HCT116 (cell line): ENCODE measurements around the gene PRSS53. TPM values are rescaled to one million over a fixed set of nuclear protein-coding genes. Genes with fewer than 3 reads are reported as not detected.

Source experiments
- ATAC-seq: fragments of 200-7000 bp; cut with Tn5 transposase; 2 replicates; pipeline ENCODE4 v1.9.1; 2020; ENCODE audit warnings: mild to moderate bottlenecking, moderate library complexity
- BruUV-seq: library from RNA; stranded (reverse); fragments of 400-500 nt; replicated peaks from 2 replicates; lab custom pipeline; 2021; lab: Mats Ljungman, UMichigan
- CTCF ChIA-PET: fragments of 300-600 bp; sonication (Branson Sonifier 250); formaldehyde crosslinking; loops from one replicate; lab custom pipeline; 2021; ENCODE audit warnings: antibody characterized with exemption; lab: Charles Lee
- POLR2A ChIA-PET: fragments of 300-600, 350-600 bp; sonication (Branson Sonifier 250); formaldehyde crosslinking; loops from one replicate; lab custom pipeline; 2021; ENCODE audit warnings: antibody characterized with exemption; lab: Charles Lee
- RAD21 ChIA-PET, 2 experiments: fragments of 300-600 bp; sonication (Branson Sonifier 250); formaldehyde crosslinking; loops; one replicate each; lab custom pipeline; 2023; ENCODE audit warnings: low total read pairs in 2 of 2; ENCODE audit not compliant: uncharacterized antibody in 2 of 2, unreplicated experiment in 2 of 2, low non-redundant PET in 1 of 2; lab: Charles Lee
- DNase-seq: peaks from one replicate; pipeline ENCODE4 v3.0.0-alpha.2; 2010; ENCODE audit warnings: low read depth, low spot score
- H2AFZ ChIP-seq: fragments of 200-600 bp; shearing (Covaris generic), sonication (generic); 2 replicates; pipeline ENCODE4 v1.6.1; 2017; ENCODE audit warnings: low read depth, mixed run types, mixed read lengths, antibody characterized with exemption, low read length; ENCODE audit not compliant: poor library complexity, severe bottlenecking
- H3K27ac ChIP-seq: 2 replicates; pipeline ENCODE4 v1.5.1; 2012; ENCODE audit warnings: low read depth, low read length
- H3K27me3 ChIP-seq: fragments of 200-600 bp; sonication (generic); 2 replicates; pipeline ENCODE4 v1.6.1; 2016; ENCODE audit warnings: mixed run types, low read length, mixed read lengths; ENCODE audit not compliant: insufficient read depth
- H3K36me3 ChIP-seq, 2 experiments: fragments of 200-500 bp in 1 of 2; fragments of 200-600 bp in 1 of 2; sonication (Bioruptor generic) in 1 of 2; sonication (generic) in 1 of 2; 2 replicates each; pipeline versions ENCODE4 v1.5.1 to v1.6.1; 2014 to 2016; ENCODE audit warnings: low read length in 2 of 2, inconsistent platforms in 1 of 2, mixed read lengths in 1 of 2, mixed run types in 1 of 2; ENCODE audit not compliant: insufficient read depth in 2 of 2, control insufficient read depth in 1 of 2
- H3K4me1 ChIP-seq, 2 experiments: fragments of 200-600 bp in 1 of 2; sonication (generic) in 1 of 2; 2 replicates each; pipeline versions ENCODE4 v1.5.1 to v1.6.1; 2012 to 2017; ENCODE audit warnings: low read length in 2 of 2, inconsistent platforms in 1 of 2, mild to moderate bottlenecking in 1 of 2, mixed read lengths in 1 of 2, mixed run types in 1 of 2, moderate library complexity in 1 of 2; ENCODE audit not compliant: insufficient read depth in 2 of 2, control insufficient read depth in 1 of 2
- H3K4me2 ChIP-seq: fragments of 200-600 bp; sonication (generic); 2 replicates; pipeline ENCODE4 v1.6.1; 2017; ENCODE audit warnings: mixed run types, low read length, mixed read lengths
- H3K4me3 ChIP-seq, 2 experiments: fragments of 200-600 bp in 1 of 2; sonication (generic) in 1 of 2; replicated peaks in 1 of 2; 2 replicates each; pipeline ENCODE4 v1.5.1; 2011 to 2016; ENCODE audit warnings: low read length in 2 of 2, control low read depth in 1 of 2, low read depth in 1 of 2, mild to moderate bottlenecking in 1 of 2, mixed read lengths in 1 of 2, mixed run types in 1 of 2
- H3K79me2 ChIP-seq: fragments of 200-600 bp; sonication (generic); 2 replicates; pipeline ENCODE4 v1.6.1; 2017; ENCODE audit warnings: mild to moderate bottlenecking, mixed run types, low read length, moderate library complexity, mixed read lengths; ENCODE audit not compliant: insufficient read depth
- H3K9ac ChIP-seq: fragments of 200-600 bp; sonication (generic); 2 replicates; pipeline ENCODE4 v1.6.1; 2016; ENCODE audit warnings: low read length, mixed read lengths
- H3K9me2 ChIP-seq: fragments of 200-600 bp; sonication (generic), shearing (Covaris generic); 2 replicates; pipeline ENCODE4 v1.6.1; 2017; ENCODE audit warnings: mixed run types, mild to moderate bottlenecking, moderate library complexity; ENCODE audit not compliant: insufficient read depth
- H3K9me3 ChIP-seq, 2 experiments: fragments of 200-500 bp in 1 of 2; fragments of 200-600 bp in 1 of 2; sonication (Bioruptor generic) in 1 of 2; sonication (generic) in 1 of 2; 2 replicates each; pipeline ENCODE4 v1.6.1; 2014 to 2017; ENCODE audit warnings: low read length in 2 of 2, mixed read lengths in 2 of 2, inconsistent platforms in 1 of 2, low read depth in 1 of 2, mild to moderate bottlenecking in 1 of 2, mixed run types in 1 of 2, moderate library complexity in 1 of 2; ENCODE audit not compliant: control insufficient read depth in 1 of 2, insufficient read depth in 1 of 2
- H4K20me1 ChIP-seq: fragments of 200-600 bp; sonication (generic), shearing (Covaris generic); 2 replicates; pipeline ENCODE4 v1.6.1; 2017; ENCODE audit warnings: mixed run types, mild to moderate bottlenecking, moderate library complexity; ENCODE audit not compliant: insufficient read depth
- EZH2phosphoT487 ChIP-seq: fragments of 200-600 bp; IDR thresholded peaks from 2 replicates; pipeline ENCODE4 v1.6.1; 2018; ENCODE audit warnings: antibody characterized with exemption, borderline replicate concordance
- MAX ChIP-seq: IDR thresholded peaks from 2 replicates; pipeline ENCODE4 v1.6.1; 2012
- TCF7L2 ChIP-seq: IDR thresholded peaks from 2 replicates; pipeline ENCODE4 v1.7.0; 2011; ENCODE audit warnings: borderline replicate concordance, inconsistent platforms; ENCODE audit not compliant: insufficient read depth, insufficient read length; ENCODE audit errors: extremely low read depth
- ZBTB33 ChIP-seq: IDR thresholded peaks from 2 replicates; pipeline ENCODE4 v1.6.1; 2011; ENCODE audit warnings: mild to moderate bottlenecking, low read length, moderate library complexity; ENCODE audit not compliant: insufficient replicate concordance; ENCODE audit errors: extremely low read depth
- ZNF274 ChIP-seq: fragments of 200-500 bp; sonication (Bioruptor generic); IDR thresholded peaks from 2 replicates; pipeline ENCODE4 v1.6.1; 2014; ENCODE audit warnings: mild to moderate bottlenecking, low read depth, low read length, inconsistent platforms
- intact Hi-C: fragments of 100-400 bp; cut with micrococcal nuclease; formaldehyde crosslinking; loops from 2 replicates; pipeline ENCODE4 v1.10.0; 2022
- total RNA-seq: library from RNA; stranded (reverse); gene quantifications from one replicate; pipeline ENCODE4 v1.2.1, GENCODE V29; 2021; ENCODE audit not compliant: unreplicated experiment

Gene PRSS53
- total RNA-seq, 1 experiment from 2014 or later = 11.6 TPM

- ChIA-PET POLR2A (interaction anchor here (1.3 to 1.5 kb wide), 2 partner anchors 12 kb away, joined by 3 to 5 read pairs; partner anchors contain the start of gene KAT8), RAD21 (no interaction called here), CTCF (interaction anchor here (1.0 to 1.7 kb wide), 2 partner anchors 12 kb away, joined by 4 to 5 read pairs; partner anchors contain the start of gene KAT8)
- Histone ChIP-seq H3K9me2 (no peaks in the 10 kb centered on the region), H3K9me3 (no peaks in the 10 kb centered on the region), H3K9ac (no peak overlapping the region), H3K4me2 (no peak overlapping the region), H3K4me3 (no peak overlapping the region), H3K36me3 (peaks cover 8 to 14% of the 10 kb centered on the region in 2 experiments; a peak in 3 of 4 replicates), H4K20me1 (no peaks in the 10 kb centered on the region), H2AFZ (no peak overlapping the region), H3K4me1 (peaks cover 22 to 28% of the 10 kb centered on the region in 2 experiments), H3K79me2 (peaks cover 3% of the 10 kb centered on the region; the same call in 1 of the 2 replicates), H3K27me3 (no peaks in the 10 kb centered on the region), H3K27ac (peak overlapping the region; percentile 58; the same call in 1 of the 2 replicates)
- no TSS peak for BruUV-seq
- no peak for DNase-seq
- no peak for ATAC-seq
- TF ChIP-seq TCF7L2 (no peak), EZH2phosphoT487 (no peak), MAX (no peak), ZNF274 (no peak), ZBTB33 (no peak)
- intact Hi-C loops = no loop called here
Measured at GRCh38 chr16:31129568-31130335, 41.0 kb upstream of the PRSS53 start.
